ENCODE results near the gene JADE3. TPM values are rescaled to one million over a fixed set of nuclear protein-coding genes. Genes with fewer than 3 reads are reported as not detected.

JADE3 gene
- 2.5 and 4.6 TPM in 2 replicates for total RNA-seq (2014; rRNA removed; shearing (Covaris generic))
- 0.84 and 0.86 TPM in 2 replicates for polyA plus RNA-seq (2016; fragmentation: Nextera tagmentation; extraction: Ambion mirVana)

DNA sequence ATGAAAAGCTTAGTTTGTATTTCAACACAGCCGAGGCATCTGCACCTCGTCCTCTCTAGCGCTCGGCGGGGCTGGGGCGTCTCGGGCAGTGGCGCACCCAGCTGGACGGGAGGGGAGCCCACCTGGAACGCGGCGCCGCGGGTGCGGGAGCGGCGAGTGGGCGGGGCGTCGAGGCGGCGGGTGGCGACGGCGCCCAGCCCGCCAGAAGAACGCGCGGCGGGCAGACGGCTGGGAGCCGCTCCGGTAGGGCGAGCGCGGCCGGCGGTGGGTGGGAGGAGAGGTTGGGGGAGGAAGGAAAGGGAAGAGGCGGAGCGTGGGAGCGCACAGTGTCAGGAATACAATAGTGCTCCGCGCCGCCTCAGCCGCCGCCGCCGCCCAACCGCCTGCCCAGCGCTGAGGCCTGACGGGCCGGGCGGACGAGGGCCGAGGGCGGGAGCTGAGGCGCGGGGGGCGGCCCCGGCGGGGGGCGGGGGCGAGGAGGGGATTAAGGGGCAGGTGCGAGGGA is at the start of gene JADE3:
Gene JADE3 (plus strand): TSS at position 324 of the 505 bp plus-strand sequence. CDS start 72,474 bp downstream, outside the sequence.
- H3F3A ChIP-seq (ENCODE audit: insufficient read depth): 0 out of 2 replicates have a peak, but pooled peaks cover 6% of the 10 kb centered on the region
- H3K79me2 ChIP-seq (ENCODE audit: insufficient read depth): peaks cover 32% of the 10 kb centered on the region
- peak within 1 kb of the TSS; percentile 92 for H3K4me3 ChIP-seq
- no peak for TF ChIP-seq EZH2 (IDR thresholded peaks at IDR 0.05; ENCODE audit: insufficient read depth, poor library complexity, severe bottlenecking)
- no peak for TF ChIP-seq EZH2phosphoT487 (IDR thresholded peaks at IDR 0.05; ENCODE audit: insufficient read depth, low read depth)
- H3K27ac ChIP-seq: no peak within 1 kb of the TSS
- no peaks in the 10 kb centered on the region for H3K36me3 ChIP-seq (ENCODE audit: low read depth)
- in situ Hi-C loops (cut with MboI): no loop called here
- peak within 1 kb of the TSS; percentile 89 for H2AFZ ChIP-seq
- no peaks in the 10 kb centered on the region for H3K4me1 ChIP-seq (ENCODE audit: insufficient read depth)
- WGBS, 2 experiments (ENCODE audit: low coverage in 1 of 2, low lambda C conversion rate in 2 of 2, missing lambda C conversion rate in 2 of 2): 3% methylated on average over 8 to 50 of the region's 64 CpGs
- H3K9ac ChIP-seq: peak within 1 kb of the TSS; percentile 79
- DNase-seq: peak; percentile 78
- H3K27me3 ChIP-seq (replicated peaks; ENCODE audit: insufficient read depth): no peaks in the 10 kb centered on the region
- H3K9me3 ChIP-seq (ENCODE audit: low read depth): no peaks in the 10 kb centered on the region
- H3K9me2 ChIP-seq (ENCODE audit: insufficient read depth): no peaks in the 10 kb centered on the region
- H4K20me1 ChIP-seq (ENCODE audit: insufficient read depth): no peaks in the 10 kb centered on the region
- H3K4me2 ChIP-seq (ENCODE audit: unreplicated experiment): peak within 1 kb of the TSS; percentile 98

DNA sequence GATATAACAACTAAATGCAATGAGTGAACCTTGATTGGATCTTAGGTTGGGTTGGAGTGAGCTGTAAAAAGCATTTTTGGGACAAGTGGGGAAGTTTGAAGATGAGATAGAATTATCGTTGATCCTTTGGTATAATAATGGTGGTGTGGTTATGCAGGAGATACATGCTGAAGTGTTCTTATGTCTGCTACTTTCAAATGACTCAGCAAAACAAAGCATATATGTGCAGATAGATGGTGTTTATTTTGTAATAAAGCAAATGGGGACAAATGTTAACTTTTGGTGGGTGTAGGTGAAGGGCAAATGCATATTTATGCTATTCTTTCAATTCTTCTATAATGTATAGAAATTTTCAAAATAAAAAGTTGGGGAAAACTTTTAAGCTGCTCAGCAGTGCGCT is 49.1 kb upstream of the JADE3 start:
- in situ Hi-C loops (cut with MboI): no loop called here
- no peaks in the 10 kb centered on the region for H3K36me3 ChIP-seq (ENCODE audit: low read depth)
- peaks cover 11% of the 10 kb centered on the region; the same call in 1 of the 2 replicates for H3K4me1 ChIP-seq (ENCODE audit: insufficient read depth)
- no peak overlapping the region for H3K4me2 ChIP-seq (ENCODE audit: unreplicated experiment)
- 97 to 100% methylated on average over 2 of the region's 2 CpGs for WGBS, 2 experiments (ENCODE audit: low coverage in 1 of 2, low lambda C conversion rate in 2 of 2, missing lambda C conversion rate in 2 of 2)
- H3F3A ChIP-seq (ENCODE audit: insufficient read depth): 0 out of 2 replicates have a peak, but pooled peaks cover 8% of the 10 kb centered on the region
- peaks cover 8% of the 10 kb centered on the region for H3K79me2 ChIP-seq (ENCODE audit: insufficient read depth)
- H4K20me1 ChIP-seq (ENCODE audit: insufficient read depth): no peaks in the 10 kb centered on the region
- no peaks in the 10 kb centered on the region for H3K9me3 ChIP-seq (ENCODE audit: low read depth)
- no peak overlapping the region for H2AFZ ChIP-seq
- no peak overlapping the region for H3K4me3 ChIP-seq
- no peak overlapping the region for H3K27ac ChIP-seq
- no peak overlapping the region for H3K9ac ChIP-seq
- H3K9me2 ChIP-seq (ENCODE audit: insufficient read depth): no peaks in the 10 kb centered on the region
- no peak for TF ChIP-seq EZH2phosphoT487 (IDR thresholded peaks at IDR 0.05; ENCODE audit: insufficient read depth, low read depth)
- TF ChIP-seq EZH2 (IDR thresholded peaks at IDR 0.05; ENCODE audit: insufficient read depth, poor library complexity, severe bottlenecking): no peak
- H3K27me3 ChIP-seq (replicated peaks; ENCODE audit: insufficient read depth): no peaks in the 10 kb centered on the region
- DNase-seq: no peak

DNA sequence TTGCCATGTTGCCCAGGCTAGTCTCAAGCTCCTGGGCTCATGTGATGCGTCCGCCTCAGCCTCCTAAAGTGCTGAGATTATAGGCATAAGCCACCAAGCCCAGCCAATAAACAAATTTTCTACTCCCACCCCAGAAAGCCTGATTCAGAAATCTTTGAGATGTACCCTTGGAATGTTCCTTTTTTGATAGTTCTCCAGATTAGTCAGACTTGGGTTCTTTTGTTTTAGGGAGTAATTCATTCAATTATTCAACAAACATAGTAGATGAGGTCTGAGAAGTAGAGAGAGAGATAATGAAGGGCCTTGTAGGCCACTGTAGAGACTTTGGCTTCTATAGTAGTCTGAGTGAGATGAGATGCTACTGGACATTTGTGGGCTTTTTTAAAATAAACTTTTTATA is 47.6 kb upstream of the JADE3 start:
- Histone ChIP-seq H3K9ac (no peak overlapping the region), H3K4me3 (no peak overlapping the region), H3K27ac (peak overlapping the region; percentile 46), H3K36me3 (ENCODE audit: low read depth) (no peaks in the 10 kb centered on the region), H3K4me1 (ENCODE audit: insufficient read depth) (peaks cover 11% of the 10 kb centered on the region; the same call in 1 of the 2 replicates), H3K9me3 (ENCODE audit: low read depth) (no peaks in the 10 kb centered on the region), H2AFZ (no peak overlapping the region), H4K20me1 (ENCODE audit: insufficient read depth) (no peaks in the 10 kb centered on the region), H3K79me2 (ENCODE audit: insufficient read depth) (no peaks in the 10 kb centered on the region), H3K9me2 (ENCODE audit: insufficient read depth) (no peaks in the 10 kb centered on the region), H3K4me2 (ENCODE audit: unreplicated experiment) (no peak overlapping the region), H3F3A (ENCODE audit: insufficient read depth) (0 out of 2 replicates have a peak, but pooled peaks cover 8% of the 10 kb centered on the region), H3K27me3 (replicated peaks; ENCODE audit: insufficient read depth) (no peaks in the 10 kb centered on the region)
- 100% methylated on average over 2 of the region's 2 CpGs for WGBS, 2 experiments (ENCODE audit: low coverage in 1 of 2, low lambda C conversion rate in 2 of 2, missing lambda C conversion rate in 2 of 2)
- DNase-seq: peak; percentile 38
- TF ChIP-seq EZH2 (IDR thresholded peaks at IDR 0.05; ENCODE audit: insufficient read depth, poor library complexity, severe bottlenecking) (no peak), EZH2phosphoT487 (IDR thresholded peaks at IDR 0.05; ENCODE audit: insufficient read depth, low read depth) (no peak)
- in situ Hi-C loops (cut with MboI): no loop called here

DNA sequence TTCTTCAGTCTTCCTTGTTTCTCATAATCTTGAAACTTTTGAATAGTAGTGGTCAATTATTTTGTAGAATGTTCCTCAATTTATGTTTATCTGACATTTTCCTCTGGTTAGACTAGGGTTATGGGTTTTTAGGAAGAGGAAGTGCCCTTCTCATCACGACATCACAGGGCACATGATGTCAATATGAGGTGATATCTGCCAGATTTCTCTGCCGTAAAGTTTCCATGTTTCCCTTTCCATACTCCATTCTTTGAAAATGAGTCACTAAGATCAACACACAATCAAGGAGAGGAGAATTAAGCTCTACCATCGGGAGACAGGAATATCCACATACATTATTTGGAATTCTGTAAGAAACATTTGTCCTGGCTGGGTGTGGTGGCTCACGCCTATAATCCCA is 46.9 kb upstream of the JADE3 start:
- no peaks in the 10 kb centered on the region for H3K36me3 ChIP-seq (ENCODE audit: low read depth)
- no peaks in the 10 kb centered on the region for H4K20me1 ChIP-seq (ENCODE audit: insufficient read depth)
- no peaks in the 10 kb centered on the region for H3K27me3 ChIP-seq (replicated peaks; ENCODE audit: insufficient read depth)
- peak; percentile 28 for DNase-seq
- no peaks in the 10 kb centered on the region for H3K79me2 ChIP-seq (ENCODE audit: insufficient read depth)
- no peak for TF ChIP-seq EZH2phosphoT487 (IDR thresholded peaks at IDR 0.05; ENCODE audit: insufficient read depth, low read depth)
- no peak for TF ChIP-seq EZH2 (IDR thresholded peaks at IDR 0.05; ENCODE audit: insufficient read depth, poor library complexity, severe bottlenecking)
- H3K9me2 ChIP-seq (ENCODE audit: insufficient read depth): no peaks in the 10 kb centered on the region
- no peak overlapping the region for H3K4me3 ChIP-seq
- in situ Hi-C loops (cut with MboI): no loop called here
- 34 to 59% methylated on average over 2 to 4 of the region's 4 CpGs for WGBS, 2 experiments (ENCODE audit: low coverage in 1 of 2, low lambda C conversion rate in 2 of 2, missing lambda C conversion rate in 2 of 2)
- no peaks in the 10 kb centered on the region for H3K9me3 ChIP-seq (ENCODE audit: low read depth)
- H3K4me2 ChIP-seq (ENCODE audit: unreplicated experiment): no peak overlapping the region
- no peak overlapping the region for H2AFZ ChIP-seq
- peaks cover 11% of the 10 kb centered on the region; the same call in 1 of the 2 replicates for H3K4me1 ChIP-seq (ENCODE audit: insufficient read depth)
- 0 out of 2 replicates have a peak, but pooled peaks cover 8% of the 10 kb centered on the region for H3F3A ChIP-seq (ENCODE audit: insufficient read depth)
- H3K27ac ChIP-seq: peak overlapping the region; percentile 46
- H3K9ac ChIP-seq: no peak overlapping the region

Data from GM23248 (cell line).